ENCODE data around the gene RPL13A. TPM values are rescaled to one million over a fixed set of nuclear protein-coding genes. Genes with fewer than 3 reads are reported as not detected.

The RPL13A gene
- total and polyA plus RNA-seq, 2 of the 13 experiments (the other 11 are each of a cell fraction or from before 2014, with no cell fraction given): 2,601 to 3,407 TPM

- TF ChIP-seq NR2C2 (CRISPR knock-in tag; IDR thresholded peaks at IDR 0.05; ENCODE audit: borderline replicate concordance) (peak; percentile 78), NFE2L1 (CRISPR knock-in tag; IDR thresholded peaks at IDR 0.05; ENCODE audit: borderline replicate concordance) (no peak), GMEB1 (CRISPR knock-in tag; IDR thresholded peaks at IDR 0.05; ENCODE audit: borderline replicate concordance) (peak; percentile 90), ZNF780A (CRISPR knock-in tag; IDR thresholded peaks at IDR 0.05) (no peak), ZNF7 (CRISPR knock-in tag; IDR thresholded peaks at IDR 0.05) (no peak; the same call in 1 of the 2 replicates), ZNF687 (CRISPR knock-in tag; IDR thresholded peaks at IDR 0.05) (peak; percentile 79), JUND (CRISPR knock-in tag; IDR thresholded peaks at IDR 0.05) (no peak), ZNF383 (CRISPR knock-in tag; IDR thresholded peaks at IDR 0.05; ENCODE audit: borderline replicate concordance) (no peak), ZFP90 (CRISPR knock-in tag; IDR thresholded peaks at IDR 0.05; ENCODE audit: borderline replicate concordance) (peak; percentile 71; the same call in 1 of the 2 replicates), ZNF580 (CRISPR knock-in tag; IDR thresholded peaks at IDR 0.05; ENCODE audit: borderline replicate concordance, low read depth) (peak; percentile 83; the same call in 1 of the 2 replicates), SRSF1 (optimal IDR thresholded peaks at IDR 0.05; ENCODE audit: low read depth, low read length) (peak; percentile 80), ZBTB14 (CRISPR knock-in tag; IDR thresholded peaks at IDR 0.05) (peak; percentile 37; the same call in 1 of the 2 replicates), ZBTB44 (CRISPR knock-in tag; IDR thresholded peaks at IDR 0.05) (peak; percentile 92), HMGXB4 (CRISPR knock-in tag; IDR thresholded peaks at IDR 0.05; ENCODE audit: borderline replicate concordance in 1 of 2, low read depth in 1 of 2) (peak; percentile 84 to 92), ZSCAN22 (CRISPR knock-in tag; IDR thresholded peaks at IDR 0.05) (no peak), ZNF558 (CRISPR knock-in tag; IDR thresholded peaks at IDR 0.05; ENCODE audit: borderline replicate concordance) (no peak)
Measured at GRCh38 chr19:49487277-49488045, at the start of gene RPL13A (continued).

Measured in HepG2 (cell line).